Cortex of kidney (tissue), 1 donor: Measurements from ENCODE around the gene HDAC4.

Source experiments
- DNase-seq: peaks from one replicate; lab custom pipeline; 2025; lab: John Stamatoyannopoulos, UW

HDAC4 gene

GRCh38 chr2:239279508-239280295 is 121.1 kb downstream of the HDAC4 start:
- DNase-seq = no peak

DNA sequence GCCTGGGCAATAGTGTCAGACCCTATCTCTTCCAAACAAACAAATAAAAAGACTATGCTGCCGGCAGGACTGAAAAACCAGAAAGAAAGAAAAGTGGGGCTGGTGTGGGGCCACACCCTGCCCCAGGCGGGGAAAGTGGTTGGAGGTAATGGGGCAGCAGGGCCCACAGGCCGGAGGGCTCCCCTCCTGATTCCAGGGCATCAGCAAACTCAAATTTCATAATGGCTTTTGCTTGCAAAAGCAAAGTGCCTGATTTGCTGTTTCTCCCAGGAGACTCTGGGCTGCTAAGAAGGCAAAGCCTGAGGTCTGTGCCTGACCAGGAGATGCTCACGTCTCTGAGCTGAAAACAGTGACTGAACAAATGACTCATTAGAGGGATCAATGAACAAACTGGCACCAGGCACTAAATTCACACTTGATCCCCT is 121.9 kb downstream of the HDAC4 start:
- DNase-seq = no peak

GRCh38 chr2:239278361-239278760 is 122.5 kb downstream of the HDAC4 start:
- no peak for DNase-seq

DNA sequence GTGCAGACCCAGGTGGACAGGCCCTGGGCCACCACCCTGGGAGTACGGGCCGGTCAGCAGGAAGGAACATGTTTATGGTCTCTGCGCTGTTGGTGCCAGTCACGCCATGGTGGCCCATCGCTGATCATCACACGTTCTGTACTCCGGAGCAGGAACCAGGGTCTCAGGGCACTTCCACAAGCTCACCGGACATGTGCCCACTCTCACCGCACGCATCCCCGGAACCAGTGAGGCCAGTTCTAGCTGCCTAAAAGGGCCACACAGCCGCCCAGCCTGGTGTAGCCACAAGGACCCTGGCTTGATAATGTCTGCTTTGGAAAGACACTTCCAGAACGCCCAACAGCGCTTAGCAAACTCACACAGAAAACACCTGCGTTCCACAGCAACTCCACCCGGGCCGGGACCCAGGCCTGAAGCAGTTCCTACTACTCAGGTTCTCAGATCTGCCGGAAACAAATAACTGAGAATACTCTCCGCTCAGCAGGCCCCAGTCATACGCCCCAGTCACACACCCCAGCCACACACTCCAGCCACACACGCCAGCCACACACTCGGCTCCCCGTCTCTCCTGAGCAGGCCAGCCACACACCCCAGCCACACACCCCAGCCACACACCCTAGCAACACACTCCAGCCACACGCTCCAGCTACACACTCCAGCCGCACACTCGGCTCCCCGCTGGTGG is 123.3 kb downstream of the HDAC4 start:
- DNase-seq = no peak

GRCh38 chr2:239276851-239277250 is 124.0 kb downstream of the HDAC4 start:
- DNase-seq = no peak

- no peak for DNase-seq
These were observed 124.7 kb downstream of the HDAC4 start for GRCh38 chr2:239275847-239276831.

DNA sequence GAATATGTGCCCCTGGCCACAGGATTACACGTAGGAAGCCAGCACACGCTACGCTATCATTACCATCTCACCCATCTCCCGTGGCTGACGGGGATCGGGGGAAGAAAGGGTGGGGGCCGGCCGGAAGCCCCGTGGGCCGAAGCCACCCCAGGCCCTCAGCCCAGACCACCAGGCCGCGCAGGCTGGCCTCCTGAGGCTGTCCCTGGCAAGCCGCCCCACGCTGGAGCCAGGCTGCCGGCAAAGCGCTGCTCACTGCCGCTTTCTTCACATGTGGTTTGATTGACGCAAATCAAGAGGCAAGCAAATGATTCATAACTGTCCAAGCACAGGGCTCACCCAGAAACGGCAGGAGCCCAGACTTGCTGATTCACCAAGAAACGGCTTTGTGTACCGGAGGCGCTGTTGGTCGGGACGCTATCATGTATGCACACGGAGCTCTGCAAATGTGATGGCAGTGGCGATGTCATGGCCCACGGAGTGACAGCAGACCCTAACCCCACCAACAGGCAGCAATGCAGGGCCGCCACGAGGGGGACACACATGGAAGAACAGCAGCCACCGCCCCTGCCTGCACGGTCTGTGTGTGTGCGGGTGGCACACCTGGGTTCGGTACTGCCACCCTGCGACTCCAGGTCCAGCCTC is 125.7 kb downstream of the HDAC4 start:
- no peak for DNase-seq

- no peak for DNase-seq
These were observed 126.3 kb downstream of the HDAC4 start for GRCh38 chr2:239274391-239275043.

DNA sequence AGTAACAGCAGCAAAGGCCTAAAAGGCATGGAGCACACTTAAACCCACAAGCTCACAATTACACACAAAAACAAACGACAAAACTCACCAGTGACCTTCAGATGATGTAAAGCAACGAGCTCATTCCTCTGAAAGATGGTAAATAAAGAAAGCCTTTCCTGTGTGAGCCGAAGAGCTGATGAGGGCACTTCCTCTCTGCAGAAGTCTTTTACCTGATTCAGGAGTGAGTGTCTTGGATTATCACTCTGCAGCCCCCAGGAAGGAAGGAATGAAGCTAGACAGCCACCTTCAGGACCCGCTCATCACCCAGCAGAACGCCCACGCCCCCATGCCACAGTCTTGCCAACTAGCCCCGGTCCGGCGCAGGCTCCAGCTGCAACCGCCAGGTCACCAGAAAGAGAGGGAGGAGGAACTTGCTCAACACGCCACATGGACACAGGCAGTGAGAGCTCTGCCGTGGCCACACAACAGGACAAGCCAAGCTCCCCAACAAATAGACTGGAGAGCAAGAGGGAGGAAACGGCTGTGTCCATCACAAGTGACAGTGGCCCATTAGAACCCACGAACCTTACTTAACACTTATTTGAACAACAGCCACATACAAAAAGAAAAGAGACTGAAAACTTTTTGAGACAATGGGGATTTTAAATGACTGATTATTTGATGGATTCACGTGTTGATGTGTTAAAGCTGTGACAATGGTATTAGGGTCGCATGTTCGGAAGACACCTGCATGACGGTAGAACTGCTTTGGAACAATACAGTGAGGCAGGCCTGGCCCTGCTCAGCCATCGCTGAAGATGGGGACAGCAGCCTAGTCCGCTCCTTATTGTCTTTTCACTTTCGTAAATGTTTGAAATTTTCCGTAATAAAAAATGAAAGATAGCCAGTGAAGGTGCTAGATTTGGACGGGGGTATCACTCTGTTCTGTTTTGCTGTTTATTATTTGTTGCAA is 127.3 kb downstream of the HDAC4 start:
- no peak for DNase-seq

- DNase-seq = no peak
These were observed 128.2 kb downstream of the HDAC4 start for GRCh38 chr2:239272626-239273025.

DNA sequence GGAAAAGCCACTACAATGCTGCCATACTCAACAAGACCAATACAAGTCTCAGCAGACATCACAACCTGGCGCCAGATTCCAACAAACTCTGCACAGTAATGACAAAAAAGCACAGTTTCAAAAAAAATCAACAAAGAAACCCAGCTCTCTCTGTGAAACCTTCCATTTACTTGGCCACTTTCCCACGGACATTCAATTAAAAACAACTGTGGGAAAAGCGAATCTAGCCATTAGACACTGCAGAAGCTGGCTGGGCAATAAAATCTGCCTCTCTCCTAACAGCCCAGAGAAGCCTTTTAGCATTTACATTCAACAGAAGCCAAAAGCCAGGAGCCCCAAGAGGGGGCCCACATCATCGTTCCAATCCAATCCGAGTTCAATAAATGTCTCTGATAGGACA is 128.9 kb downstream of the HDAC4 start:
- DNase-seq = no peak

- DNase-seq = no peak
These were observed 129.3 kb downstream of the HDAC4 start for GRCh38 chr2:239271471-239271870.

DNA sequence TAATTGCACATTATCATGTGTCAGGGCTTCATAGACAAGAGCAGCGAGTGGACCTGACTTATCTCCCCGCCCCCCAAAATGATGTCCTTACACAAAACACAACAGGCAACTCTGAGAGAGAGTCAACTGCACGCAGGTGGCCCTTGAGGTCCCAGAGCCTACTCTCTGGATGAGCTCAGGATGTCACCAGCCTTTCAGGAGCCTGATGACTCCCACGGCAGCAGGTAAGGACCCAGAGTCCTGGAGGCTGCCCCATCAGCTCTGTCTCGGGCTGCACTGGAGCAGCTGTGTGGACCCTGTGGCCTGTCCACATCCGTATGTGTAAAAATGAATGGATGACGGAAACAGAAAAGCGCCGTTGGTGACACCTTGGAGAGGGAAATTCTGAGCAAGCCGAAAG is 130.9 kb downstream of the HDAC4 start:
- no peak for DNase-seq

DNA sequence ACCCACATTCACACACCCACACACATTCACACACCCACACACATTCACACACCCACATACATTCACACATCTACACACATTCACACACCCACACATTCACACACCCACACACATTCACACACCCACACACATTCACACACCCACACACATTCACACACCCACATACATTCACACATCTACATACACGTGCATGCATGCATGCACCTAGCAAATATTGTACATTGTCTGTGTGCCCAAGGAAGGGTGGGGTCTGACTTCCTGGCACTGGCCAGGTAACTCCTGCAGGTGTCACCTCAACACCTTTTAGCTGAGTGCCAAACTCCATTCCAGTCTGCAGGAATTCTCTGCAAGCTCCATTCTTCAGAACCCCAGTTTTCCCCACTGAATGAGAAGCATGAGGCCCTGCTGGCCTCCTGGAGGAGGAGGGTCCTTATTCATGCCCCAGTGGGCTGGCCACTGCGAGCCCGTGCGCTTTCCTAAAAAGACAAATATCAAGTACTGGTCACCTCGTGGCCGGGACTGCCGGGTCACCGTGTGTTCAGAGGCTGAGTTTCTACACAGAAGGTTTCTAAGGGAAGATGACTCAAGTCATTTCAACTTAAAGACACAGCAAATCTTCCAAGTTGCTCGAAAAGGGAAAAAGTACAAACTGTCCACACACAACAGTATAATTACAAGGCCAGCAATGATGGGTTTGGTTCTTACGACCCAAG is 131.5 kb downstream of the HDAC4 start:
- no peak for DNase-seq

DNA sequence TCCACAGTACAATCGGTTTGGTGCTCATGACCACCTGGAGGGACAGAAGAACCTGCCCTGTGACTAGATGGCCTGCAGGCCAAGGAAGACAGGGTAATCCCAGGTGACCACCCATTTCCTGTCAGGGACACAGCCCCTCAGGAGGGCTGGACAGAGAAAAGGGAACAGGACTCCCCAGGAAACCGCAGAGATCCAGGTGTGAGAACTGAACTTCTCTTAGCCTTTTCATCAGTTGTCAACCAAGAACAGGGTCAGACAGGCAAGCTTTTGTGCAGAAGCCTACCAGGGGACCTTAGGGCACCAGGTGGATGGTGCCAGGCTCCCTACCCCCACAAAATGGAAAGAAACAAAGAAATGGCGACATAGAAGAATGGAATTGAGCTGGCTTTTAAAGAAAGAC is 132.3 kb downstream of the HDAC4 start:
- DNase-seq = no peak

GRCh38 chr2:239268082-239268481 is 132.7 kb downstream of the HDAC4 start:
- DNase-seq = no peak

- DNase-seq = no peak
These were observed 133.4 kb downstream of the HDAC4 start for GRCh38 chr2:239267288-239267951.

GRCh38 chr2:239266779-239267287 is 134.0 kb downstream of the HDAC4 start:
- no peak for DNase-seq

DNA sequence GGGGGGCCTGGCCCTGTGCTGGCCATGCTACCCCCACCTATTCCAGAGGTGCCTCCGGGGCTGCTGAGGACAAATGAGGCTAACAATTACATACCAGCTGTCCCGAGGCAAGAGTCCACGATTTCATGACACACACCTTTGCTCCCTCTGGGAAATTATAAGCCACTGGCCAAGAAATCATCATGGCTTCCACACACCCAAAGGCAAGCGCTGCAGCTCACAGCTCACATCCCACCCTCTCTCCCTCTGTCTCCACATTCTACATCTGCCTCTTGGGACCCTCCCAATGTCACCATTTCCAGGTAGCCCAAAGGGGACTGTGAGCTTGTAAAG is 134.4 kb downstream of the HDAC4 start:
- DNase-seq = no peak
